Mammary epithelial cell (primary cell): ENCODE results near the gene SVIL.

Experiments
- CTCF ChIP-seq, 2 donors: IDR thresholded peaks in 1 of 2; conservative IDR thresholded peaks in 1 of 2; 2 replicates each; pipeline ENCODE4 v1.5.1; 2011 to 2012; ENCODE audit warnings: inconsistent platforms in 2 of 2, low read length in 2 of 2, mild to moderate bottlenecking in 2 of 2, control low read depth in 1 of 2, low read depth in 1 of 2; ENCODE audit not compliant: insufficient read depth in 1 of 2; ENCODE audit errors: extremely low read depth in 1 of 2
- EZH2 ChIP-seq: IDR thresholded peaks from 2 replicates; pipeline ENCODE4 v1.6.1; 2012; ENCODE audit warnings: low read length, inconsistent platforms, borderline replicate concordance

- TF ChIP-seq CTCF (conservative IDR thresholded peaks at IDR 0.05 in 1 of 2, IDR thresholded peaks at IDR 0.05 in 1 of 2; ENCODE audit: extremely low read depth in 1 of 2, insufficient read depth in 1 of 2, low read depth in 1 of 2, low read length in 2 of 2): no peak
- no peak for TF ChIP-seq EZH2
Measured at GRCh38 chr10:29603223-29603896, 31.4 kb downstream of the SVIL start.
